Occipital lobe (tissue), 2 donors: ENCODE data around the gene BABAM2. TPM values are rescaled to one million over a fixed set of nuclear protein-coding genes. Genes with fewer than 3 reads are reported as not detected.
"Not testable (repeated sequence)": the region's sequence is repeated elsewhere in the genome, so short reads cannot be mapped to it uniquely, and the experiment has no call there.

Source experiments
- DNase-seq: peaks from one replicate; lab custom pipeline; 2025; lab: John Stamatoyannopoulos, UW
- total RNA-seq: library from RNA; depleted of rRNA; stranded (reverse); fragments of >200 nt; gene quantifications from one replicate; pipeline ENCODE4 v1.2.3, GENCODE V29; 2014

The BABAM2 gene
- total RNA-seq, 1 donor from 2014 or later: 13.4 TPM

DNA sequence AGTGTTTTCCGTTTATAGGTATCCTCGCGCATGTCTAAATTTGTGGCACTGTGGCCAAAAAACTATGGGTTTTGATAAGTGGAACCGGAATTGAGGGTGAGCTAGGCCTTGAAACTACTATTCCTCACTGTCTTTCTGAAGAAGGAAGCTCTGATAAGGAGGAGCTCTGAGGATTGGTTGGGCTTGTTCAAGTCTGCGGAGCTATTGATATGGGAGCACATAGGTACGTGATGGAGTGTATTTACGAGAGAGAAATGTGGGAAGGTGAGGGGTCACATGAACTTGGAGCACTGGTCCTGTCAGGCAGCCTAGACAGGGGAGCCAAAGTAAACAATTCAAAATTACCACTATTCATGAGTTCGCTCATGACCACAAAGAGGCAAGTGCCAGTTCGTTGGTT is 131.4 kb downstream of the BABAM2 start:
- DNase-seq: no peak

DNA sequence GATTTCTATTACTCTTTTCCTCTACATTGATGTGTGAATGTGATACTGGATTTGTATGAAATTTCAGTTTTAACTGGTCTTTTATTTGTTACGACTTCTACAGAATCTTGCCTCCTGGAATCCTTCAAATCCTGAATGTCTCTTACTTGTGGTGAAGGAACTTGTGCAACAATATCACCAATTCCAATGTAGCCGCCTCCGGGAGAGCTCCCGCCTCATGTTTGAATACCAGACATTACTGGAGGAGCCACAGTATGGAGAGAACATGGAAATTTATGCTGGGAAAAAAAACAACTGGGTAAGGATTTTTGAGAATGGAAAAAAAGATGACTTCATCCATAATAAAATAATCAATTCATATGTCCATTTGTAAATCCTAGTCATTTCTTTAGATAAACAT is 134.6 kb downstream of the BABAM2 start:
- no peak for DNase-seq

DNA sequence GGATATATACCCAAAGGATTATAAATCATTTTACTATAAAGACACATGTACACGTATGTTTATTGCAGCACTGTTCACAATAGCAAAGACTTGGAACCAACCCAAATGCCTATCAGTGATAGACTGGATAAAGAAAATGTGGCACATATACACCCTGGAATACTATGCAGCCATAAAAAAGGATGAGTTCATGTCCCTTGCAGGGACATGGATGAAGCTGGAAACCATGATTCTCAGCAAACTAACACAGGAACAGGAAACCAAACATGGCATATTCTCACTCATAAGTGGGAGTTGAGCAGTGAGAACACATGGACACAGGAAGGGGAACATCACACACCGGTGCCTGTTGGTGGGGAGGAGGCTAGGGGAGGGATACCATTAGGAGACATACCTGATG is 135.7 kb downstream of the BABAM2 start:
- DNase-seq: not testable (repeated sequence)

DNA sequence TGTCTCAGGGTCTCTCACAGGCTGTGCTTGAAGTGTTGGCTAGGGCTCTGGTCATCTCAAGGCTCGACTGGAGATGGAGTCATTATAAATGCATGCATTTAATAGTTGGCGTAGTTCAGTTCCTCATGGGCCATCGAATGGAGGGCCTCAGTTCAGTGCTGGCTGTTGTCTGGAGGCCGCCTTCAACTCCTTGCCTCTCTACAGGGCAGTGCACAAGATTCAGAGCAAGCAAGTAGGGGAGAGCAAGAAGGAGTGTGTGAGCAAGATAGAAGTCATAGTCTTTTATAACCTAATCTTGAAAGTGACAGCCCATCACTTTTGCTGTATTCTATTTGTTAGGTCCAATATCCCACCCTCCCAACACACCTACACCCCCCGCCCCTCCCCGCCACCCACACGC is 137.5 kb downstream of the BABAM2 start:
- no peak for DNase-seq

DNA sequence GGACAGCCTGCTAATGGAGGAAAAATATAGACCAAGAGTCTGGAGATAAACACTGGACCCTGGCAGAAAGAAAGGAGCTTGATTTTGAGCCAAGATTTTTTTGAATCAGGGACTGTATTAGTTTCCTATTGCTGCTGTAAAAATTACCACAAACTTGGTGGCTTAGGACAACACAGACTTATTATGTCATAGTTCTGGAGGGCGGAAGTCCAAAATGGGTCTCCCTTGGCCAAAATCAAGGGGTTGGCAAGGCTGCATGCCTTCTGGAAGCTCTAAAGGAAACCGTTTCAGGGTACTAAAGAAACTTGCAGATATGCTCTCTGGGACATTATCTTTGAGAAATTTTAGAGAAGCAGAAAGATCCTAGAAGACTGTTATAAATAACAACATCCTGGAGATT is 140.1 kb downstream of the BABAM2 start:
- DNase-seq: no peak

DNA sequence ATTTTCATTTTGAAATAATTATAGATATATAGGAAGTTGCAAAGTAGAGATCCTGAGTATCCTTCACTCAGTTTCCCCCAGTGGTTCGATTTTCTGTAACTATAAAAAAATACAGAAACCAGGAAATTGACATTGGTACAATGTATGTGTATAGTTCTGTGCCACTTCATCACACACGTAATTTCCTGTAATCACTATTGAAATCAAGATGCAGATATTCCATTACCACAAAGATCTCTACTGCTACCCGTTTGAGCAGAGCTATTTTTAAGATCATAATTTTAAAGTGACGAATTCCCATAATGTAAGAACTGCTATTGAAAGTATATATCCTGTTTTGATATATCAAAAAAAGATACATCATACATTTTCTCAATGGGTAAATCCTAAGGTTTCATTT is 142.3 kb downstream of the BABAM2 start:
- DNase-seq: no peak

DNA sequence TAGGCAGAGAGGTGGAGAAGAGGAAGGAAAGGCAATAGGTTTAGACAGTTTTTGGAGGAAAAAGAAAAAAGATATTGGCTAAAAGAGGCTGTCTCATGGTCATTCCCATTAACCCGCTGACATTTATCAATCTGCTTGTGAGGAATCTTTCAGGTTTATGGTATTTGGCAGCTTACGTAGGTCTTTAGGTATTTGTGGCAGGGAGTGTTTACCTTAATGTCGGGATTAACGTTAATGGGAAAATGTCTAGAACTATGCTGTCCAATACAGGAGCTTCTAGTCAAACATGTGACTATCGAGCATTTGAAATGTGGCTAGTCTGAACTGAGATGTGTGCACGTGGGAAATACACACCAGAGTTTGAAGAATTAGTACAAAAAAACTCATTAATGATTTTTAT is 144.2 kb downstream of the BABAM2 start:
- no peak for DNase-seq

DNA sequence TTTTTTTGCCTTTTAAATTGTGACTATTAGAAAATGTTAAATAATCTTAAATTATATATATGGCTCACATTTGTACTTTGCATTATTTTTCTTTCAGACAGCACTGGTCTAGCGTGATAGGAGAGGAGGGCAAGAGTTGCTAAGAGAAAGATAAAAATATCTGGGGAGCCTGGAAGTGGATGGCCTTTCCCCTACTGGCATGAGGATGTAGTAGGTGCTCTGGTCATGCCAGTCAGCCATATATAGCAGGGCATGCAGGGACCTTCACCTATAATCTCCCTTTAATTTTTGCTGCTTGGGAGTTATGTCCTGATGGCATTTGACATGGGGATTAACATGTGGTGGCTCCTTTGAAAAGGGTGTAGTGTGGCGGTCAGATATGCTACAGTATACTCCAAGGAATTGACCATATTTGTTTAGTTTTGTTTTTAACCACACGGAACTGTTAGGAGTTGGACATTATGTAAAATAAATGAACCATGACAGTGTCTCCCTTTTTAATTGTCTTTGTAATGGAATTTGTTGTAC is 144.7 kb downstream of the BABAM2 start:
- DNase-seq: no peak

DNA sequence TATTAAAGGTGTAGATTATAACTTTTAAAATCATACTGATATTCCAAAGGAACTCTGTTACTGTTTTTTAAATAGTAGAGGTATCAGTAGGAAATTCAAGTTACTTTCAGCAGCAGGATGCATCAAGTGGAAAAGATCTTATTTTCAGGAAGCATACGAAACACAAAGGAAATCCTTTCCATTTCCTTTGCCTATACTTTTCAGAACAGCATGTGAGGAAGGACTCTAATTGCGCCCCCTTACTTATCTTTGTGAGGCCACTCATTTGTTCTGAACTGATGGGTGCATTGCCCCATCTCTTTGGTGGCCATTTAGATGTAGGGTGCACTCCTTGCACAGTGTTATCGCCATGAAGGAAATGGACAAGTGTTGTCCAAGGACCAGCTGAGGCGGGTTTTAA is 145.3 kb downstream of the BABAM2 start:
- no peak for DNase-seq

DNA sequence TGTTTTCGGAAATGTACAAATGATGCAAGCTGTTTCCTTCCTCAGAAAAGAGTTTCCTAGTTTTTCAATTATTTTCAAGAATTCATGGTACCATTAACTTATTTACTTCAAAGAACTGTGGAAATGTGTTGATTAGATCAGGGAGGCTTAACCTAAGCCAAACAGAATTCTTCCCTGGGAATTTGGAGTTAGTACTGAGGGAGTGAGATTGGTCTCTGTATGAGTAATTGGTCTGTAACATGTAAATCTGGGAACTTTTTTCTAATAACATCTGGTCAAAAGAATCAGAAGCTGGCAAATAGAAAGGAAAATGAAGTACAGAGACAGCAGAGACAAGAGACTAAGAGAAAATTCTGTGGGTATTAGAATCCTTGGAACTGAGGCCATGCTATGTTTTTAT is 145.8 kb downstream of the BABAM2 start:
- DNase-seq: no peak

DNA sequence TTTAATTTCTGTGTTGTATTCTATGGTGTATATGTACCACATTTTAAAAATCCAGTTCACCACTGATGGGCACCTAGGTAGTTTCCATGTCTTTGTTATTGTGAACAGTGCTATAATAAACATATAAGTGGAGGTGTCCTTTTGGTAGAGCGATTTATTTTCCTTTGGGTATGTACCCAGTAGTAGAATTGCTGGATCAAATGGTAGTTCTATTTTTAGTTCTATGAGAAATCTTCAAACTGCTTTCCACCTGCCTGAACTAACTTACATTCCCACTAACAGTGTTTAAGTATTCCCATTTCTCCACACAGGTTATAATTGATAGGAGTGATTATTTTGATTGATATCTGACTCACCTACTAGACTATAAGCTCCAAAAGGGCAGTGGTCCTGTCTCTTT is 148.2 kb downstream of the BABAM2 start:
- no peak for DNase-seq

DNA sequence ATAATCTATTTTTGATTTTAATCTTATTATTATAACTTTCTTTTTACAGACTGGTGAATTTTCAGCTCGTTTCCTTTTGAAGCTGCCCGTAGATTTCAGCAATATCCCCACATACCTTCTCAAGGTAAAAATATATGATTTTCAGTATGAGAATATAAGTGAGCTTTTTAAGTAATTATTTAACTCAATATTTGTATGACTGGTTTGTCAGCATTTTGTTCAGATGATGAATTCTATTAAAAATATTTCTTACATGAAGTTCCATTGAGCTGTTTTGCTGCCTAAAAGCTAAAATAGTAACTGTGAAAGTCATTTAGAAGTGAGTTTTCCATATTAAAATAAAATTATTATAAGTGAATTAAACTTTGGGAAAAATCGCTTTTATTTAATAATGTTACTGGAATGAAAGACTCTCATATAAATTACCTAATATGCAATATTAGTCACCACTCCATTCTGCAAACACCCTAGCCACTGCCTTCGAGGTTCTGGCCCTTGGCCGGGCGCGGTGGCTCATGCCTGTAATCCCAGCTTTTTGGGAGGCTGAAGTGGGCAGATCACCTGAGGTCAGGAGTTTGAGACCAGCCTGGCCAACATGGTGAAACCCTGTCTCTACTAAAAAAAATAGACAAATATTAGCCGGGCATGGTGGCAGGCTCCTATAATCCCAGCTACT is 155.3 kb downstream of the BABAM2 start:
- no peak for DNase-seq

DNA sequence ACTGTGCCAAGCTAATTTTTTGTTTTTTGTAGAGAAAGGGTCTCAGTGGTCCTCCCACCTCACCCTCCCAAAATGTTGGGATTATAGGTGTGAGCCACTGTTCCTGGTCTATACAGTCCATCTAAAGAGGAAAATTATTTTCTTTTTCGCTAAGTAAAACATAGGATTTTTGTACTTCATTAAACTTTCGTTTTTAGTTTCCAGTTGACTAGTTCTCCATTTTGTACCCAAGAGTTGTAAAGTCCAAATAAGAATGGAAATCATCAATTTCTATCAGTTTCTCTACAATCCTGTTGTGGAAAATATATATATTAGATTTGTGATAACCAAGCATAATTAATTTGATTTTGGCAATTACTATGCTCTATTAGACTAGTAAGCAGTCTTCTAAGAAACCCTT is 156.4 kb downstream of the BABAM2 start:
- no peak for DNase-seq

DNA sequence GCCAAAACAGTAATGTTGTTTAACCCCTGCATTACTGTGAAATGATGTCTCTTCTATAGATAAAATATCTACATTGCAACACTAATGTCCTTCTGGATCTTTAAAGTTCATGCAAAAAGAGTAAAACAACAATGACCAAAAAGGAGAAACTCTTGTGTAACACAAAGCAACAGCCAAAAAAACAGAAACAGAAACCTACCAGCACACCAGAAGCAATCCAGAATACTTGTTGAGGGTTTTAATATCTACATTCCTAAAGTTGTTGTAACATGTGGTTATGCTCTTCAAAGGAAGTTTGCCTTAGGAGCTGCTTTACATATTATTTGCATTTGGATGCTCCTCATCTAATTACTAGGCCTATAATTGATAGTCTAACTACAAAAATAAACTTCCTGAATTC is 157.2 kb downstream of the BABAM2 start:
- no peak for DNase-seq

DNA sequence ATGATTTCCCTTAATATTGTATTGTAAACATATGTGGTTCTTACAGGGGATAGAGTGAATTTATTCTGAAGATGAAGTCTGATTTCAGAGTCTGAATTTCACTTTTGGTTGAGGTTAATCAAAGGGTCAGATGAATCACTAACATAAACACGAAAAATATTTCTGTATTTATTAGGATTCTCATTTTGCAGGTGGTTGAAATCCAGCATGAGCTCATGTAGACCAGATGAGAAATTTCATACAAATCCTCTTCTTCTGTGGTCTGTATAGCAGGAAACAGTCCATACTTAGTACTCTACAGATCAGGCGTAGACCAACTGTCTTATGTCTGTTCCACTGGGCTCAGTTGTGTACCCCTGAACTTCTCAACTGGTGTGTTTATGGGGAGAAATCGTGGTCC is 157.8 kb downstream of the BABAM2 start:
- no peak for DNase-seq

DNA sequence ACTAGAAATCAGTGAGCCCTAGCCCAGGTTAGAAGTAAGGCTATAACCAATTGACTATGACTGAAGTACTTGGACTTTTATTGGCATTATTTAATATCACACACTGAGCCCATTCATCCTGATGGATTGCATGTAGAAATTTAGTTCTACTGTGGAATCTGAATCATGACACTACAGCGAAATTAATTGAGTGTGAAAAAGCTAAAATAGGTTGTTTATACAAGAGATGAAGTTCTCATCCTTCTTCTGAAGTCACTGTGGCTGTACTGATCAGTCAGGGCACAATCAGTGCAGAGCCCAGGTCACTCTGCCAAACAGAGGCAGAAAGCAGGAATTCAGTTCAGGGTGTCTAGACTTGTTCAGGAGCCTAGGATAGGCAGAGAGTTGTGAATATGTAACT is 158.9 kb downstream of the BABAM2 start:
- DNase-seq: no peak

DNA sequence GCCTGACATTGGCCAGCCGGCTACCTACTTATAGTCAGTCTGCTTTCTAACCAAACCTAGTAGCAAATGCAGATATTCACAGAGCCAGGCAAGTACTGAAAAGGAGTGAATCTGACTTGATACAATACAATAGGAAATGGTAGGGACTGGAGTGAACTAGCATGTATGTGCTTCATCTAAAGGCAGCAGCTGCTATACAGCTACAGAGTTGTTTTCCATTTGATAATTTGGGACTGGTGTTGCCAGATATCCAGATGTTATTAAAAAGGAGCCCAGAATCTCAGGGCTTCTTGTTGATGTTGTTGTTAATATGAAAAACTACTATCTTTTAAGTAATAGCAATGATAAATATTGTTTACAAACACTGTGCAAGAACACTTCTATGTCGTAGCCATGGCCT is 159.4 kb downstream of the BABAM2 start:
- DNase-seq: no peak

DNA sequence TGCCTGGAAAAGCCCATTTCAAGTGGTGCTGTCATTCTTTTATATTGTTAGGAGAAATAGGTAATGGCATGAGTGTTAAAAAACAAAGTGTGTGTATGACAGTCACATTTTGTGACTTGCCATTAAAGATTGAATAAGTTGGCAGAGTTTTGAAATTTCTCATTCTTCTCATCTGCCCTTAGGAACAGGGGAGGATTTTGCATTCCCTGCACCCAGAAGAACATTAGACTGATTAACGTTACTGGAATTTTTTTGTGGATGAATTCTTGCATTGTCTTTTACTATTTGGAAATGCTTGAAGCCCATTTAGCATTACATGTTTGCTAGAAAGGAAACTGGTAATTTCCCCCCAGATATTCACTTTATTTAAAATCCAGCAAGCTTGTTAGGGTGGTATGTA is 162.2 kb downstream of the BABAM2 start:
- DNase-seq: no peak

DNA sequence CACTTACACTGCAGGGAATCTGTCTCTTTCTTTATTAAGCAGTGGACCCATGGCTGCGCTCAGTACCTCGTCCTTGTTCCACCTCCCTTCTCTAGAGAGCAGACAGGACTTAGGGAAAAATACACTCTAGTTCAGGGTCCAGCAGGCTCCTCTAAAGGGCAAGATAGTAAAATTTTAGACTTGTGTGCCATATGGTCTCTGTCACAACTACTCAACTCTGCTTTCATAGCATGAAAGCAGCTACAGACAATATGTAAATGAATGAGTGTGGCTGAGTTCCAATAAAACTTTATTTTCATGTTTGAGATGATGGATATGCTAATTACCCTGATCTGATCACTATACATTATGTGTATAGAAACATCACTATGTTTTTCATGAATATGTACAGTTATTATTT is 163.1 kb downstream of the BABAM2 start:
- no peak for DNase-seq

DNA sequence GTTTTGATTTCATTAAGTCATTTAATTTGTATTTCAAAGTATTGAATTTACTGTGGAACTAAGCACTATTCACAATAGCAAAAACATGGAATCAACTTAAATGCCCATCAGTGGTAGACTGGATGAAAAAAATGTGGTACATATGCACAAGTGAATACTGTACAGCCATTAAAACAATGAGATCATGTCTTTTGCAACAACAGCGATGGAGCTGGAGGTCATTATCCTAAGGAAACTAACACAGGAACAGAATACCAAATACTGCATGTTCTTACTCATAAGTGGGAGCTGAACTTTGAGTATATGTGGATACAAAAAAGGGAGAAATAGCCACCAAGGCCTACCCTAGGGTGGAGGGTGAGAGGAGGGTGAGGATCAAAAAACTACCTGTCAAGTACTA is 164.4 kb downstream of the BABAM2 start:
- no peak for DNase-seq

DNA sequence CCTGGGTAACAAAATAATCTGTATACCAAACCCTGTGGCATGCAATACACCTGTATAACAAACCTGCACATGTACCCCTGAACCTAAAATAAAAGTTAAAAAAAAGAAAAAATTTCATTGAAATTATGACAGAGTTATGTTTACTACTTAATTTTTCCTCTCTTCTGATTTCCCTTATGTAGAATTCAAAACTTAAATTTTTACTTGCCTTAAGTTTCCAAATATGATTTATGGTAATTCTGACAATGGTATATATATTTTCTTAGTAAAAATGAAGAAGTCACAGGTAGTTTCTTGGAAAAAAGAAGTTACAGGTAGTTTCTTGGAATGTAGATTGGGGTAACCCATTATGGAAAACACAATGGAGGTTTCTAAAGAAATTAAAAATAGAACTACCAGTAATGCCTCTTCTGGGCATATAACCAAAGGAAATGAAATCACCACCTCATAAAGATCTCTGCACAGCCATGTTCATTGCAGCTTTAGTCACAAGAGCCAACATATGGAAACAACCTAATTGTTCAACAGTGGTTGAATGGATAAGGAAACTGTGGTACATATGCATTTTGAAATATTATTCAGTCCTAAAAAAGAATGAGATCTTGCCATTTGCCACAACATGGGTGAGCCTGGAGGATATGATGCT is 164.9 kb downstream of the BABAM2 start:
- no peak for DNase-seq

DNA sequence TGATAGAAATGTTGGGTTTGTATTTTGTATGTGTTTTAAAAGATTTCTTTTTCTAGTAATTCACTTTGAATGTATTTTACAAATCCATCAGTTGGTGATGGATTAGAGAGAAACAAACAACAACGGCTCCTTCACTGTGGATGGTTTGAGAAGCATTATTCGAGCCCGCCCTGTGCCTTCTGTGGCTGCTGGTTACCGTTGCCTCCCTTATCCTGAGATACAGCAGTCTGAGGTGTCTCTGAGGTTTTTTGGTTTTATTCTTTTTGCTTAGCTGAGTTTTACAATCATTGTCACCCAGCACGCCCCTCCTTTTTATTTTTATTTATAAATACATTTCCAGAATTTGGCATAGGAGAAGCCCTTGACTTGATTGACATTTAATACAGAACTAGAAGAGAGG is 168.3 kb downstream of the BABAM2 start:
- no peak for DNase-seq

DNA sequence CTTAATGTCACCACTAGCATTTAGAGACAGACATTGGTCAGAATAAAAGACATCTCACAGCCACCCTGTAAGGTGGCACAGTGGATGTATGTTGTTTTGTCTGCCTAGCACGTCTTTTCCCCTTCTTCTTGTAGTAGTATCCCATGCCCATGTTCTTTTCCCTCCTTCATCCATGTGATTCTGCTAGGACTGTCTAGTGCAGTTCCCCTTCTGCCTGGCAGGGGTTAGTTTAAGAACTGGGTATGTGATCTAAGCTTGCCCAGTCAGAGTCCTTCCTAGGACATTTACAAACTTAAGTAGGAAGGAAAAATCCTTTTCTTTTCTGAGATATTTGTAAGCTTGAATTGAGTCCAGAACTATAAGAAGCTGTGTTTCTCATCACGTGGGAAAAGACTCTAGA is 172.3 kb downstream of the BABAM2 start:
- no peak for DNase-seq
